Hepatocyte (in vitro differentiated cells): ENCODE results near the gene GATAD2A. TPM values are rescaled to one million over a fixed set of nuclear protein-coding genes. Genes with fewer than 3 reads are reported as not detected.

ENCODE experiments used
- DNase-seq: peaks from one replicate; pipeline ENCODE4 v3.0.0-alpha.2; 2016; ENCODE audit warnings: low spot score
- H2AFZ ChIP-seq: fragments of 200-600 bp; sonication (generic); 2 replicates; pipeline ENCODE4 v1.6.0; 2016; ENCODE audit warnings: antibody characterized with exemption, mild to moderate bottlenecking
- H3K27ac ChIP-seq: fragments of 200-600 bp; sonication (generic); 2 replicates; pipeline ENCODE4 v1.5.1; 2016; ENCODE audit warnings: mild to moderate bottlenecking
- H3K27me3 ChIP-seq: fragments of 200-600 bp; sonication (generic); 2 replicates; pipeline ENCODE4 v1.6.1; 2016
- H3K36me3 ChIP-seq: fragments of 200-600 bp; sonication (generic); replicated peaks from 2 replicates; pipeline ENCODE4 v1.5.1; 2016; ENCODE audit warnings: low read depth; ENCODE audit not compliant: insufficient read depth
- H3K4me1 ChIP-seq: fragments of 200-600 bp; sonication (generic); 2 replicates; pipeline ENCODE4 v1.5.1; 2016; ENCODE audit warnings: mild to moderate bottlenecking, moderate library complexity; ENCODE audit not compliant: insufficient read depth
- H3K4me2 ChIP-seq: fragments of 200-600 bp; sonication (generic); 2 replicates; pipeline ENCODE4 v1.6.0; 2016
- H3K4me3 ChIP-seq: fragments of 200-600 bp; sonication (generic); 2 replicates; pipeline ENCODE4 v1.5.1; 2016; ENCODE audit warnings: mild to moderate bottlenecking
- H3K79me2 ChIP-seq: fragments of 200-600 bp; sonication (generic); 2 replicates; pipeline ENCODE4 v1.6.0; 2017; ENCODE audit warnings: mild to moderate bottlenecking
- H3K9me2 ChIP-seq: fragments of 200-600 bp; sonication (generic); replicated peaks from 2 replicates; pipeline ENCODE4 v1.6.0; 2017; ENCODE audit warnings: mild to moderate bottlenecking; ENCODE audit not compliant: insufficient read depth
- H3K9me3 ChIP-seq: fragments of 200-600 bp; sonication (generic); 2 replicates; pipeline ENCODE4 v1.5.1; 2016; ENCODE audit warnings: low read depth, mild to moderate bottlenecking
- H4K20me1 ChIP-seq: fragments of 200-600 bp; sonication (generic); 2 replicates; pipeline ENCODE4 v1.6.0; 2016; ENCODE audit warnings: mild to moderate bottlenecking; ENCODE audit not compliant: insufficient read depth, poor library complexity, severe bottlenecking
- CTCF ChIP-seq: fragments of 200-600 bp; sonication (generic); IDR thresholded peaks from 2 replicates; pipeline ENCODE4 v1.5.1; 2016; ENCODE audit warnings: antibody characterized with exemption, mild to moderate bottlenecking; ENCODE audit not compliant: poor library complexity
- EZH2 ChIP-seq: fragments of 200-600 bp; sonication (generic); IDR thresholded peaks from 2 replicates; pipeline ENCODE4 v1.6.1; 2016; ENCODE audit warnings: antibody characterized with exemption, mild to moderate bottlenecking, borderline replicate concordance
- EZH2phosphoT487 ChIP-seq: fragments of 200-600 bp; sonication (generic); IDR thresholded peaks from one replicate; pipeline ENCODE4 v1.6.1; 2018; ENCODE audit warnings: antibody characterized with exemption, mild to moderate bottlenecking, low read depth, moderate library complexity; ENCODE audit not compliant: unreplicated experiment, severe bottlenecking
- WGBS: methylation state at CpG from one replicate; pipeline ENCODE4 v1.1.6; 2016; ENCODE audit warnings: low lambda C conversion rate; ENCODE audit errors: missing lambda C conversion rate; 5-methylcytosine and 5-hydroxymethylcytosine counted together
- polyA plus RNA-seq: library from polyadenylated mRNA; unstranded; fragments of >200 nt; fragmentation: Nextera tagmentation; extraction: Ambion mirVana; gene quantifications from 2 replicates; pipeline ENCODE4 v1.2.1, GENCODE V29; 2016
- total RNA-seq: library from RNA; depleted of rRNA; stranded (reverse); fragments of >200 nt; gene quantifications from 2 replicates; pipeline ENCODE4 v1.2.3, GENCODE V29; 2014

Gene GATAD2A
- total and polyA plus RNA-seq, 2 experiments from 2014 or later, result 35.3 to 35.7 TPM

DNA sequence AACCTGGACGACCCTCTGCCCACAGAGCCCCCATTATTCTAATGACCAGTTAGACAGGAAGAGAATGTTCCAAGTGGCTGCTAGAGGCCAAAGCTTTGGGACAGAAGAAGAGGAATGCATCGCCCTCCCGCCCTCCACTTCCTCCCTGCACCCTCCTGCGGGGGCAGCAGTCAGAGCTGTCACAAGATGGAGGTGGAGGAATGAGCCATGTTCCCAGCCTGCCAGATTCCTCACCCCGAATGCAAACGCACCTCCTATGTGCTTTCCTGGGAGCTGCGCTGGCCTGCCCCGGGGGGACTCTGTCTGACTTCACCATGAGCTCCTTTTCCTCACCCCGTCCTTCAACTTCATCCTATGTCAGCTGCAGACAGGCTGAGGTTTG is 124.9 kb downstream of the GATAD2A start:
- WGBS, result 77% methylated on average over 8 of the region's 9 CpGs
- no peak overlapping the region for H3K27ac ChIP-seq
- no peak for DNase-seq
- no peaks in the 10 kb centered on the region for H3K79me2 ChIP-seq
- no peaks in the 10 kb centered on the region for H3K9me3 ChIP-seq
- no peak overlapping the region for H3K4me2 ChIP-seq
- no peak overlapping the region for H2AFZ ChIP-seq
- H3K9me2 ChIP-seq, result no peaks in the 10 kb centered on the region
- no peaks in the 10 kb centered on the region for H3K36me3 ChIP-seq
- H3K4me1 ChIP-seq, result peaks cover 9% of the 10 kb centered on the region
- no peak overlapping the region for H3K4me3 ChIP-seq
- H3K27me3 ChIP-seq, result no peaks in the 10 kb centered on the region
- TF ChIP-seq EZH2phosphoT487, result no peak
- TF ChIP-seq CTCF, result no peak
- no peak for TF ChIP-seq EZH2
- peaks cover 3% of the 10 kb centered on the region for H4K20me1 ChIP-seq

DNA sequence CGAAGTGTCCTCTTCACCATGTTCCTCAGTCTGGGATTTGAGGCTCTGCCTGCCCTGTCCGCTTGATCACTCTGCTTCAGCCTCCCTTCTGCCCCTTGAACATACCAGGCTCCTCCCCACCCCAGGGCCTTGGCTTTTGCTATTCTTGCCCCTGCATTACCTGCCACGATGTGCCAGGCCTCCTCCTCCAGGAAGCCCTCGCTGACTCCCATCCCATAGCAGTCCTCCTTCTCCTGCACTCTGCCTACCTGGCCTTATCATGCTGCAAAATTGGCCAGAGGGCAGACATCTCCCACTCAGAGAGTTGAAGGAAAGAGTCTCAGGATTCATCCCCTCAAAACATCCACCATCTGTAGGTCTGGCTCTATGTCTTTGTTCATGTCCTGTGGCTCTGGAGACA is 125.4 kb downstream of the GATAD2A start:
- no peak overlapping the region for H3K4me3 ChIP-seq
- H4K20me1 ChIP-seq, result peaks cover 3% of the 10 kb centered on the region
- no peak for DNase-seq
- no peak overlapping the region for H2AFZ ChIP-seq
- no peaks in the 10 kb centered on the region for H3K36me3 ChIP-seq
- no peaks in the 10 kb centered on the region for H3K27me3 ChIP-seq
- no peaks in the 10 kb centered on the region for H3K9me3 ChIP-seq
- H3K9me2 ChIP-seq, result no peaks in the 10 kb centered on the region
- no peaks in the 10 kb centered on the region for H3K79me2 ChIP-seq
- 84% methylated on average over 4 of the region's 4 CpGs for WGBS
- no peak overlapping the region for H3K4me2 ChIP-seq
- no peak overlapping the region for H3K27ac ChIP-seq
- no peak for TF ChIP-seq CTCF
- TF ChIP-seq EZH2phosphoT487, result no peak
- H3K4me1 ChIP-seq, result peaks cover 9% of the 10 kb centered on the region

DNA sequence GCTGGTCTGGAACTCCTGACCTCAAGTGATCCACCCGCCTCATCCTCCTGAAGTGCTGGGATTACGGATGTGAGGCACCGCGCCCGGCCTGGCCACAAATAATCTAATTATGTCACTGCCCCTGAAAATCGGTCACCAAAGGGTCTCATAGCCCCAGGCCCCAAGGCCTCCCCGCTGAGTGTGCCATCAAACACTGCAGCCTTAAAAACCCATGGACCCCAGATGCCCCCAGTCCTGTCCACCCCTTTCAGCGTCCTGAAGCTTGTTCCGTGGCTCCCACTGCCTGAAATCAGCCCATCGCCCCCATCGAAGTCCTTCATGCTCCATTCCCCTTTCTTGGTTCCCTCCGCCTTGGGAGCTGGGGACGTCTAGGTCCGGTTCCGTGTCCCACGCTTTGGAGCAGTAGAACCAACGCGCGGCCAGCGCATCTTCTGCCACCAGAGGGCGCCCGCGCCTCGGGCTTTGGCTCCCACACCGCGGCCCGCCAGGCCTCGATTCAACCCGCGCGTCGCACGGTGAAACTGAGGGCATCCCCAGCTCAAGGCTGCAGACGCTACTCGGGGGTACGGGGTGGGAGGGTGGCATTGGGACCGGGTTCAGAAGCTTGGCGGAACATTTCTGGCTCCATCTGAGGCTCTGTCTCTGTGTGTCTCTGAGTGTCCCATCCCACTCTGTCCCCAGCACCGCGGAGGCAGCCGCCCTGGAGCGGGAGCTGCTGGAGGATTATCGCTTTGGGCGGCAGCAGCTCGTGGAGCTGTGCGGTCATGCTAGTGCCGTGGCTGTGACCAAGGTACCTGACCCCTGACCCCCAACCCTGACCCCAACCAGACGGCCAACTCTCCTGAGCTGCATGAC is 126.7 kb downstream of the GATAD2A start:
- no peaks in the 10 kb centered on the region for H3K9me2 ChIP-seq
- no peak overlapping the region for H3K27ac ChIP-seq
- peak; percentile 88 for DNase-seq
- no peak overlapping the region for H2AFZ ChIP-seq
- WGBS, result 30% methylated on average over 45 of the region's 48 CpGs
- peak; percentile 99 for TF ChIP-seq CTCF
- no peak for TF ChIP-seq EZH2phosphoT487
- TF ChIP-seq EZH2, result no peak
- no peak overlapping the region for H3K4me3 ChIP-seq
- no peaks in the 10 kb centered on the region for H3K27me3 ChIP-seq
- no peaks in the 10 kb centered on the region for H3K79me2 ChIP-seq
- no peaks in the 10 kb centered on the region for H3K36me3 ChIP-seq
- peaks cover 9% of the 10 kb centered on the region for H3K4me1 ChIP-seq
- no peaks in the 10 kb centered on the region for H3K9me3 ChIP-seq
- H3K4me2 ChIP-seq, result peak overlapping the region; percentile 9
- H4K20me1 ChIP-seq, result no peaks in the 10 kb centered on the region
